ENCODE results near the gene SLC25A12. TPM values are rescaled to one million over a fixed set of nuclear protein-coding genes. Genes with fewer than 3 reads are reported as not detected.

Gene SLC25A12
- total and polyA plus RNA-seq, 10 of the 15 experiments (the other 5 are each of a cell fraction or from before 2014, with no cell fraction given) = 20.9 to 50.0 (median 33.0) TPM

- H3K4me2 ChIP-seq (ENCODE audit: control insufficient read depth, insufficient read depth) = no peak overlapping the region
- no peaks in the 10 kb centered on the region for H3K79me2 ChIP-seq (ENCODE audit: control insufficient read depth, insufficient read depth, low read length)
- no peak for ATAC-seq
- intact Hi-C loops (cut with micrococcal nuclease; ENCODE audit: unreplicated experiment) = no loop called here
- H4K20me1 ChIP-seq (ENCODE audit: control insufficient read depth, insufficient read depth) = no peaks in the 10 kb centered on the region
- ChIA-PET RAD21 (ENCODE audit: unreplicated experiment) (interaction anchor here (1.0 kb wide), 1 partner anchor 304 kb away, joined by 3 read pairs; the partner anchor contains the start of gene DLX2), POLR2A (no interaction called here), SMC1A (ENCODE audit: uncharacterized antibody, unreplicated experiment) (interaction anchor here (0.7 to 1.2 kb wide), 4 partner anchors 13 to 306 kb away, joined by 3 to 4 read pairs (median 3); no protein-coding TSS in a partner anchor), CTCF (interaction anchor here (1.1 to 1.4 kb wide), 2 partner anchors 33 to 306 kb away, joined by 3 to 5 read pairs; no protein-coding TSS in a partner anchor)
- peaks cover 0 to 5% of the 10 kb centered on the region in 2 experiments for H3K36me3 ChIP-seq (ENCODE audit: control insufficient read depth in 2 of 2, insufficient read depth in 2 of 2, low read length in 1 of 2)
- peak; percentile 27 for FAIRE-seq
- H3K27me3 ChIP-seq (replicated peaks in 1 of 2; ENCODE audit: control insufficient read depth in 2 of 2, insufficient read depth in 2 of 2, low read length in 1 of 2) = no peaks in the 10 kb centered on the region
- DNase-seq (ENCODE audit: low read depth, low spot score) = no peak
- H3K4me3 ChIP-seq = no peak overlapping the region
- no TSS peak for BruUV-seq (replicated peaks)
- WGBS (ENCODE audit: insufficient coverage, insufficient replicate concordance, low lambda C conversion rate, missing lambda C conversion rate) = 91% methylated on average over 6 of the region's 6 CpGs
- H3K9me3 ChIP-seq (replicated peaks; ENCODE audit: control insufficient read depth, insufficient read depth, low read length) = no peaks in the 10 kb centered on the region
- H2AFZ ChIP-seq (ENCODE audit: control insufficient read depth, low read depth, low read length) = no peak overlapping the region
- in situ Hi-C loops (cut with MboI) = no loop called here
- H3K9ac ChIP-seq (ENCODE audit: control insufficient read depth, insufficient read depth, low read length) = no peak overlapping the region
- H3K27ac ChIP-seq (ENCODE audit: control insufficient read depth, insufficient read depth) = no peak overlapping the region
- H3K4me1 ChIP-seq (ENCODE audit: control insufficient read depth, insufficient read depth, low read length) = no peaks in the 10 kb centered on the region
- TF ChIP-seq, protein P1, sequence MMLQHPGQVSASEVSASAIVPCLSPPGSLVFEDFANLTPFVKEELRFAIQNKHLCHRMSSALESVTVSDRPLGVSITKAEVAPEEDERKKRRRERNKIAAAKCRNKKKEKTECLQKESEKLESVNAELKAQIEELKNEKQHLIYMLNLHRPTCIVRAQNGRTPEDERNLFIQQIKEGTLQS (IDR thresholded peaks at IDR 0.05; ENCODE audit: borderline replicate concordance, extremely low read depth, low read depth, low read length) = no peak
- TF ChIP-seq RELA (IDR thresholded peaks at IDR 0.05; ENCODE audit: borderline replicate concordance, partially characterized antibody) = no peak
- TF ChIP-seq FOXM1 (IDR thresholded peaks at IDR 0.05; ENCODE audit: low read depth, low read length) = no peak
- TF ChIP-seq, protein P2, sequence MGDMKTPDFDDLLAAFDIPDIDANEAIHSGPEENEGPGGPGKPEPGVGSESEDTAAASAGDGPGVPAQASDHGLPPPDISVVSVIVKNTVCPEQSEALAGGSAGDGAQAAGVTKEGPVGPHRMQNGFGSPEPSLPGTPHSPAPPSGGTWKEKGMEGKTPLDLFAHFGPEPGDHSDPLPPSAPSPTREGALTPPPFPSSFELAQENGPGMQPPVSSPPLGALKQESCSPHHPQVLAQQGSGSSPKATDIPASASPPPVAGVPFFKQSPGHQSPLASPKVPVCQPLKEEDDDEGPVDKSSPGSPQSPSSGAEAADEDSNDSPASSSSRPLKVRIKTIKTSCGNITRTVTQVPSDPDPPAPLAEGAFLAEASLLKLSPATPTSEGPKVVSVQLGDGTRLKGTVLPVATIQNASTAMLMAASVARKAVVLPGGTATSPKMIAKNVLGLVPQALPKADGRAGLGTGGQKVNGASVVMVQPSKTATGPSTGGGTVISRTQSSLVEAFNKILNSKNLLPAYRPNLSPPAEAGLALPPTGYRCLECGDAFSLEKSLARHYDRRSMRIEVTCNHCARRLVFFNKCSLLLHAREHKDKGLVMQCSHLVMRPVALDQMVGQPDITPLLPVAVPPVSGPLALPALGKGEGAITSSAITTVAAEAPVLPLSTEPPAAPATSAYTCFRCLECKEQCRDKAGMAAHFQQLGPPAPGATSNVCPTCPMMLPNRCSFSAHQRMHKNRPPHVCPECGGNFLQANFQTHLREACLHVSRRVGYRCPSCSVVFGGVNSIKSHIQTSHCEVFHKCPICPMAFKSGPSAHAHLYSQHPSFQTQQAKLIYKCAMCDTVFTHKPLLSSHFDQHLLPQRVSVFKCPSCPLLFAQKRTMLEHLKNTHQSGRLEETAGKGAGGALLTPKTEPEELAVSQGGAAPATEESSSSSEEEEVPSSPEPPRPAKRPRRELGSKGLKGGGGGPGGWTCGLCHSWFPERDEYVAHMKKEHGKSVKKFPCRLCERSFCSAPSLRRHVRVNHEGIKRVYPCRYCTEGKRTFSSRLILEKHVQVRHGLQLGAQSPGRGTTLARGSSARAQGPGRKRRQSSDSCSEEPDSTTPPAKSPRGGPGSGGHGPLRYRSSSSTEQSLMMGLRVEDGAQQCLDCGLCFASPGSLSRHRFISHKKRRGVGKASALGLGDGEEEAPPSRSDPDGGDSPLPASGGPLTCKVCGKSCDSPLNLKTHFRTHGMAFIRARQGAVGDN (IDR thresholded peaks at IDR 0.05) = no peak
- no peak for TF ChIP-seq JUND (IDR thresholded peaks at IDR 0.05; ENCODE audit: low read depth, low read length)
- no peak for TF ChIP-seq EP300 (IDR thresholded peaks at IDR 0.05; ENCODE audit: borderline replicate concordance in 1 of 2, control insufficient read depth in 1 of 2, low read depth in 2 of 2, low read length in 2 of 2)
- no peak for TF ChIP-seq RAD21 (IDR thresholded peaks at IDR 0.05; ENCODE audit: insufficient read depth, low read depth, low read length)
- TF ChIP-seq EGR1 (IDR thresholded peaks at IDR 0.05; ENCODE audit: borderline replicate concordance in 1 of 2, low read depth in 2 of 2, low read length in 2 of 2) = no peak
- no peak for TF ChIP-seq STAT3 (IDR thresholded peaks at IDR 0.05; ENCODE audit: low read depth, low read length)
- TF ChIP-seq ZNF384 (IDR thresholded peaks at IDR 0.05; ENCODE audit: borderline replicate concordance, low read depth, low read length) = no peak
- no peak for TF ChIP-seq CHD4 (IDR thresholded peaks at IDR 0.05)
- TF ChIP-seq SMAD1 (IDR thresholded peaks at IDR 0.05; ENCODE audit: low read depth, partially characterized antibody) = no peak
- TF ChIP-seq HDAC2 (IDR thresholded peaks at IDR 0.05) = no peak
- TF ChIP-seq, protein P3, sequence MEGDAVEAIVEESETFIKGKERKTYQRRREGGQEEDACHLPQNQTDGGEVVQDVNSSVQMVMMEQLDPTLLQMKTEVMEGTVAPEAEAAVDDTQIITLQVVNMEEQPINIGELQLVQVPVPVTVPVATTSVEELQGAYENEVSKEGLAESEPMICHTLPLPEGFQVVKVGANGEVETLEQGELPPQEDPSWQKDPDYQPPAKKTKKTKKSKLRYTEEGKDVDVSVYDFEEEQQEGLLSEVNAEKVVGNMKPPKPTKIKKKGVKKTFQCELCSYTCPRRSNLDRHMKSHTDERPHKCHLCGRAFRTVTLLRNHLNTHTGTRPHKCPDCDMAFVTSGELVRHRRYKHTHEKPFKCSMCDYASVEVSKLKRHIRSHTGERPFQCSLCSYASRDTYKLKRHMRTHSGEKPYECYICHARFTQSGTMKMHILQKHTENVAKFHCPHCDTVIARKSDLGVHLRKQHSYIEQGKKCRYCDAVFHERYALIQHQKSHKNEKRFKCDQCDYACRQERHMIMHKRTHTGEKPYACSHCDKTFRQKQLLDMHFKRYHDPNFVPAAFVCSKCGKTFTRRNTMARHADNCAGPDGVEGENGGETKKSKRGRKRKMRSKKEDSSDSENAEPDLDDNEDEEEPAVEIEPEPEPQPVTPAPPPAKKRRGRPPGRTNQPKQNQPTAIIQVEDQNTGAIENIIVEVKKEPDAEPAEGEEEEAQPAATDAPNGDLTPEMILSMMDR (IDR thresholded peaks at IDR 0.05 in 2 of 3, conservative IDR thresholded peaks at IDR 0.05 in 1 of 3; ENCODE audit: control insufficient read depth in 2 of 3, extremely low read depth in 1 of 3, insufficient read depth in 1 of 3, low read depth in 3 of 3, low read length in 3 of 3) = no peak
- no peak for TF ChIP-seq KDM1A (IDR thresholded peaks at IDR 0.05; ENCODE audit: borderline replicate concordance)
These were observed 95.8 kb downstream of the SLC25A12 start for GRCh38 chr2:171798156-171798820.
